ENCODE data around the gene UBE2Z. TPM values are rescaled to one million over a fixed set of nuclear protein-coding genes. Genes with fewer than 3 reads are reported as not detected.

UBE2Z gene
- total and polyA plus RNA-seq, 9 of the 15 experiments (the other 6 are each of a cell fraction or from before 2014, with no cell fraction given): 11.8 to 89.0 (median 38.2) TPM

DNA sequence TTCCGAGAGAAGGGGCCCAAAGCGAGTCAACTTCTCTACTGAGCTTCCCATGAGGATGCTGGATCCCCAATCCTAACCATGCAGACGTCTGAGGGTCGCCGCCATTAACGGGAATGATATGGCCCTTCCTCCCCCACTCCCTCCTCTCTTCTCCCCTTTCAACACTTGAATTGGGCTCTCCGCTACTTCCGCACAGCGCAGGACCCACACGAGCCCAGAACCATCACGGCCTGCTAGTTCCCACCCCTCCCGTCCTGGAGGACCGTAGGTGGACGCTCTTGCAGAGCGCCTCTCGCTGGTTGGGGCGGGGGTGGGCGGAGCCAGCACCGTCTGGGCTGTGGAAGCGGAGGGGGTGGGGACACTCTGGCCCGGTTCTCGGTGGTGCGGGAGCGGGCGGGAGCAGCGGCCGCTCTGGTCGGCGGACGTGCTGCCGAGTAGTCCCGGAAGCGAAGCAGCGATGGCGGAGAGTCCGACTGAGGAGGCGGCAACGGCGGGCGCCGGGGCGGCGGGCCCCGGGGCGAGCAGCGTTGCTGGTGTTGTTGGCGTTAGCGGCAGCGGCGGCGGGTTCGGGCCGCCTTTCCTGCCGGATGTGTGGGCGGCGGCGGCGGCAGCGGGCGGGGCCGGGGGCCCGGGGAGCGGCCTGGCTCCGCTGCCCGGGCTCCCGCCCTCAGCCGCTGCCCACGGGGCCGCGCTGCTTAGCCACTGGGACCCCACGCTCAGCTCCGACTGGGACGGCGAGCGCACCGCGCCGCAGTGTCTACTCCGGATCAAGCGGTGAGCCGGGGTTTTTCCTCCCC lies at the start of gene UBE2Z (continued):
- TF ChIP-seq, protein P1, sequence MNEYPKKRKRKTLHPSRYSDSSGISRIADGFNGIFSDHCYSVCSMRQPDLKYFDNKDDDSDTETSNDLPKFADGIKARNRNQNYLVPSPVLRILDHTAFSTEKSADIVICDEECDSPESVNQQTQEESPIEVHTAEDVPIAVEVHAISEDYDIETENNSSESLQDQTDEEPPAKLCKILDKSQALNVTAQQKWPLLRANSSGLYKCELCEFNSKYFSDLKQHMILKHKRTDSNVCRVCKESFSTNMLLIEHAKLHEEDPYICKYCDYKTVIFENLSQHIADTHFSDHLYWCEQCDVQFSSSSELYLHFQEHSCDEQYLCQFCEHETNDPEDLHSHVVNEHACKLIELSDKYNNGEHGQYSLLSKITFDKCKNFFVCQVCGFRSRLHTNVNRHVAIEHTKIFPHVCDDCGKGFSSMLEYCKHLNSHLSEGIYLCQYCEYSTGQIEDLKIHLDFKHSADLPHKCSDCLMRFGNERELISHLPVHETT (CRISPR knock-in tag; conservative IDR thresholded peaks at IDR 0.05 in 1 of 2, IDR thresholded peaks at IDR 0.05 in 1 of 2): peak in 1 of 2 experiments; percentile 94; a peak in 2 of 4 replicates
- no peak for TF ChIP-seq PYGO2 (tag; IDR thresholded peaks at IDR 0.05)
- peak; percentile 37; the same call in 1 of the 2 replicates for TF ChIP-seq ZBTB7A (IDR thresholded peaks at IDR 0.05; ENCODE audit: borderline replicate concordance, control insufficient read depth, low read depth, low read length)
- TF ChIP-seq SMARCC2 (IDR thresholded peaks at IDR 0.05; ENCODE audit: low read depth): no peak
- no peak for TF ChIP-seq CAMTA2 (CRISPR knock-in tag; conservative IDR thresholded peaks at IDR 0.05)
- no peak for TF ChIP-seq SIX5 (IDR thresholded peaks at IDR 0.05; ENCODE audit: borderline replicate concordance in 1 of 2, insufficient read depth in 1 of 2, low read depth in 1 of 2, low read length in 2 of 2)
- TF ChIP-seq ZNF699 (CRISPR knock-in tag; IDR thresholded peaks at IDR 0.05; ENCODE audit: insufficient replicate concordance): no peak
- TF ChIP-seq STAT5A (IDR thresholded peaks at IDR 0.05; ENCODE audit: borderline replicate concordance, low read length): no peak; the same call in 1 of the 2 replicates
- no peak; the same call in none of the 2 replicates for TF ChIP-seq CREM (IDR thresholded peaks at IDR 0.05; ENCODE audit: low read depth)
- TF ChIP-seq, protein P2, sequence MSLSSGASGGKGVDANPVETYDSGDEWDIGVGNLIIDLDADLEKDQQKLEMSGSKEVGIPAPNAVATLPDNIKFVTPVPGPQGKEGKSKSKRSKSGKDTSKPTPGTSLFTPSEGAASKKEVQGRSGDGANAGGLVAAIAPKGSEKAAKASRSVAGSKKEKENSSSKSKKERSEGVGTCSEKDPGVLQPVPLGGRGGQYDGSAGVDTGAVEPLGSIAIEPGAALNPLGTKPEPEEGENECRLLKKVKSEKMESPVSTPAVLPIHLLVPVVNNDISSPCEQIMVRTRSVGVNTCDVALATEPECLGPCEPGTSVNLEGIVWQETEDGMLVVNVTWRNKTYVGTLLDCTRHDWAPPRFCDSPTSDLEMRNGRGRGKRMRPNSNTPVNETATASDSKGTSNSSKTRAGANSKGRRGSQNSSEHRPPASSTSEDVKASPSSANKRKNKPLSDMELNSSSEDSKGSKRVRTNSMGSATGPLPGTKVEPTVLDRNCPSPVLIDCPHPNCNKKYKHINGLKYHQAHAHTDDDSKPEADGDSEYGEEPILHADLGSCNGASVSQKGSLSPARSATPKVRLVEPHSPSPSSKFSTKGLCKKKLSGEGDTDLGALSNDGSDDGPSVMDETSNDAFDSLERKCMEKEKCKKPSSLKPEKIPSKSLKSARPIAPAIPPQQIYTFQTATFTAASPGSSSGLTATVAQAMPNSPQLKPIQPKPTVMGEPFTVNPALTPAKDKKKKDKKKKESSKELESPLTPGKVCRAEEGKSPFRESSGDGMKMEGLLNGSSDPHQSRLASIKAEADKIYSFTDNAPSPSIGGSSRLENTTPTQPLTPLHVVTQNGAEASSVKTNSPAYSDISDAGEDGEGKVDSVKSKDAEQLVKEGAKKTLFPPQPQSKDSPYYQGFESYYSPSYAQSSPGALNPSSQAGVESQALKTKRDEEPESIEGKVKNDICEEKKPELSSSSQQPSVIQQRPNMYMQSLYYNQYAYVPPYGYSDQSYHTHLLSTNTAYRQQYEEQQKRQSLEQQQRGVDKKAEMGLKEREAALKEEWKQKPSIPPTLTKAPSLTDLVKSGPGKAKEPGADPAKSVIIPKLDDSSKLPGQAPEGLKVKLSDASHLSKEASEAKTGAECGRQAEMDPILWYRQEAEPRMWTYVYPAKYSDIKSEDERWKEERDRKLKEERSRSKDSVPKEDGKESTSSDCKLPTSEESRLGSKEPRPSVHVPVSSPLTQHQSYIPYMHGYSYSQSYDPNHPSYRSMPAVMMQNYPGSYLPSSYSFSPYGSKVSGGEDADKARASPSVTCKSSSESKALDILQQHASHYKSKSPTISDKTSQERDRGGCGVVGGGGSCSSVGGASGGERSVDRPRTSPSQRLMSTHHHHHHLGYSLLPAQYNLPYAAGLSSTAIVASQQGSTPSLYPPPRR (CRISPR knock-in tag; IDR thresholded peaks at IDR 0.05; ENCODE audit: borderline replicate concordance): no peak
- TF ChIP-seq NR4A1 (CRISPR knock-in tag; IDR thresholded peaks at IDR 0.05): no peak
- TF ChIP-seq NR4A1 (tag; IDR thresholded peaks at IDR 0.05): no peak
- TF ChIP-seq MYBL2 (IDR thresholded peaks at IDR 0.05; ENCODE audit: low read depth): no peak
- no peak for TF ChIP-seq MYBL2 (CRISPR knock-in tag; IDR thresholded peaks at IDR 0.05; ENCODE audit: borderline replicate concordance)
- no peak for TF ChIP-seq TGIF2 (CRISPR knock-in tag; IDR thresholded peaks at IDR 0.05)
- no peak for TF ChIP-seq CSDE1 (IDR thresholded peaks at IDR 0.05)
- no peak for TF ChIP-seq ZNF124 (CRISPR knock-in tag; IDR thresholded peaks at IDR 0.05)
